ENCODE measurements around the gene CYFIP1. TPM values are rescaled to one million over a fixed set of nuclear protein-coding genes. Genes with fewer than 3 reads are reported as not detected.

CYFIP1 gene
- total and polyA plus RNA-seq, 10 of the 15 experiments (the other 5 are each of a cell fraction or from before 2014, with no cell fraction given), result 3.5 to 46.2 (median 28.3) TPM

DNA sequence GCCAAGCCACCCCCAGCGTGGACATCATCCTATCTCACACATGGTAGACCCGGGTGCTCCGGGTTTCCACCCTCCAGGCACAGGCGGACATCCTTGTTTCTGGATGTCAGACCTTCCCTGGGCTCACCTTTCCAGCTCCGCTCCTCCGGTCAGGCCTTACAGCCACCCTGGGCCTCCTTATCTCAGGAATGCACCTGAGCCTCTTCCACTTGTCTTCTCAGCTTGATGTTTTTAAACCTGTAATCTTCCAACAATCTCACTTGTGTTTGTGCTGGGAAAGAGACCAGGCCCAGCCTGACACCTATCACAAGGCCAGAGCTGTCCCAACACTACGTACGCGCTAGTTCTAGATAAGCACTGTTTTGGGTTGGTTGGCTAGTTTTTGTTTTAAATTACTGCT, 87.8 kb downstream of the CYFIP1 start:
- no peak overlapping the region for H3K9ac ChIP-seq (ENCODE audit: control insufficient read depth, insufficient read depth, low read length)
- no TSS peak for BruUV-seq (replicated peaks)
- SMC1A ChIA-PET (ENCODE audit: uncharacterized antibody, unreplicated experiment), result no interaction called here
- no peaks in the 10 kb centered on the region for H3K9me3 ChIP-seq (replicated peaks; ENCODE audit: control insufficient read depth, insufficient read depth, low read length)
- ATAC-seq, result no peak
- H3K4me1 ChIP-seq (ENCODE audit: control insufficient read depth, insufficient read depth, low read length), result no peaks in the 10 kb centered on the region
- in situ Hi-C loops (cut with MboI) (loop anchor here (10.0 kb wide), 1 partner anchor 52 kb away; no protein-coding TSS in a partner anchor), intact Hi-C loops (cut with micrococcal nuclease; ENCODE audit: unreplicated experiment) (no loop called here)
- peaks cover 4 to 9% of the 10 kb centered on the region in 2 experiments; a peak in 2 of 4 replicates for H3K36me3 ChIP-seq (ENCODE audit: control insufficient read depth in 2 of 2, insufficient read depth in 2 of 2, low read length in 1 of 2)
- H3K79me2 ChIP-seq (ENCODE audit: control insufficient read depth, insufficient read depth, low read length), result no peaks in the 10 kb centered on the region
- TF ChIP-seq CHD1 (IDR thresholded peaks at IDR 0.05; ENCODE audit: low read depth, low read length) (no peak), GABPA (IDR thresholded peaks at IDR 0.05; ENCODE audit: low read depth) (no peak), HDAC2 (IDR thresholded peaks at IDR 0.05) (no peak), ATF3 (IDR thresholded peaks at IDR 0.05; ENCODE audit: borderline replicate concordance, extremely low read depth, low read depth, low read length) (no peak), HDGF (IDR thresholded peaks at IDR 0.05) (no peak), RBBP5 (conservative IDR thresholded peaks at IDR 0.05) (no peak), YBX1 (IDR thresholded peaks at IDR 0.05) (no peak), NR2F1 (conservative IDR thresholded peaks at IDR 0.05) (no peak), NFXL1 (IDR thresholded peaks at IDR 0.05; ENCODE audit: borderline replicate concordance) (no peak), MLLT1 (IDR thresholded peaks at IDR 0.05) (no peak), SMARCA5 (IDR thresholded peaks at IDR 0.05) (no peak), MTA2 (IDR thresholded peaks at IDR 0.05; ENCODE audit: low read depth) (no peak), BCLAF1 (IDR thresholded peaks at IDR 0.05) (no peak)
- TF ChIP-seq, protein P1, sequence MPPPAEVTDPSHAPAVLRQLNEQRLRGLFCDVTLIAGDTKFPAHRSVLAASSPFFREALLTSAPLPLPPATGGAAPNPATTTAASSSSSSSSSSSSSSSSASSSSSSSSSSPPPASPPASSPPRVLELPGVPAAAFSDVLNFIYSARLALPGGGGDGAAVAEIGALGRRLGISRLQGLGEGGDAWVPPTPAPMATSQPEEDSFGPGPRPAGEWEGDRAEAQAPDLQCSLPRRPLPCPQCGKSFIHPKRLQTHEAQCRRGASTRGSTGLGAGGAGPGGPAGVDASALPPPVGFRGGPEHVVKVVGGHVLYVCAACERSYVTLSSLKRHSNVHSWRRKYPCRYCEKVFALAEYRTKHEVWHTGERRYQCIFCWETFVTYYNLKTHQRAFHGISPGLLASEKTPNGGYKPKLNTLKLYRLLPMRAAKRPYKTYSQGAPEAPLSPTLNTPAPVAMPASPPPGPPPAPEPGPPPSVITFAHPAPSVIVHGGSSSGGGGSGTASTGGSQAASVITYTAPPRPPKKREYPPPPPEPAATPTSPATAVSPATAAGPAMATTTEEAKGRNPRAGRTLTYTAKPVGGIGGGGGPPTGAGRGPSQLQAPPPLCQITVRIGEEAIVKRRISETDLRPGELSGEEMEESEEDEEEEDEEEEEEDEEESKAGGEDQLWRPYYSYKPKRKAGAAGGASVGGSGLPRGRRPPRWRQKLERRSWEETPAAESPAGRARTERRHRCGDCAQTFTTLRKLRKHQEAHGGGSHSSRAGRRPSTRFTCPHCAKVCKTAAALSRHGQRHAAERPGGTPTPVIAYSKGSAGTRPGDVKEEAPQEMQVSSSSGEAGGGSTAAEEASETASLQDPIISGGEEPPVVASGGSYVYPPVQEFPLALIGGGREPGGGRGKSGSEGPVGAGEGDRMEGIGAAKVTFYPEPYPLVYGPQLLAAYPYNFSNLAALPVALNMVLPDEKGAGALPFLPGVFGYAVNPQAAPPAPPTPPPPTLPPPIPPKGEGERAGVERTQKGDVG (CRISPR knock-in tag; IDR thresholded peaks at IDR 0.05), result no peak
- no peak for DNase-seq (ENCODE audit: low read depth, low spot score)
- RAD21 ChIA-PET (ENCODE audit: unreplicated experiment), result interaction anchor here (0.9 kb wide), 1 partner anchor 52 kb away, joined by 3 read pairs; no protein-coding TSS in a partner anchor
- no peaks in the 10 kb centered on the region for H4K20me1 ChIP-seq (ENCODE audit: control insufficient read depth, insufficient read depth)
- POLR2A ChIA-PET, result no interaction called here
- 83% methylated on average over 9 of the region's 9 CpGs for WGBS (ENCODE audit: insufficient coverage, insufficient replicate concordance, low lambda C conversion rate, missing lambda C conversion rate)
- no peak for FAIRE-seq
- CTCF ChIA-PET, result no interaction called here
- H3K27ac ChIP-seq (ENCODE audit: control insufficient read depth, insufficient read depth), result no peak overlapping the region
- no peaks in the 10 kb centered on the region for H3K27me3 ChIP-seq (replicated peaks in 1 of 2; ENCODE audit: control insufficient read depth in 2 of 2, insufficient read depth in 2 of 2, low read length in 1 of 2)
- no peak overlapping the region for H2AFZ ChIP-seq (ENCODE audit: control insufficient read depth, low read depth, low read length)
- no peak overlapping the region for H3K4me3 ChIP-seq
- no peak overlapping the region for H3K4me2 ChIP-seq (ENCODE audit: control insufficient read depth, insufficient read depth)

Measured in GM12878 (cell line).